Activated T-cell treated with anti-CD3 and anti-CD28 coated beads, Interleukin-2, amount 50 U/mL, for 4 hours (primary cell): ENCODE results near the gene PIGS. TPM values are rescaled to one million over a fixed set of nuclear protein-coding genes. Genes with fewer than 3 reads are reported as not detected.

Source experiments
- ATAC-seq, 2 donors: fragments of 200-7000 bp; cut with Tn5 transposase; one replicate each; pipeline ENCODE4 v1.10.0; 2021
- DNase-seq: peaks from one replicate; pipeline ENCODE4 v3.0.0-alpha.2; 2020
- H3K27me3 Mint-ChIP-seq: one replicate; pipeline ENCODE4 v1.8.0; 2021; ENCODE audit warnings: low read depth, mixed read lengths
- H3K36me3 Mint-ChIP-seq: one replicate; pipeline ENCODE4 v1.8.0; 2022; ENCODE audit warnings: mixed read lengths; ENCODE audit not compliant: insufficient read depth
- H3K4me1 Mint-ChIP-seq: one replicate; pipeline ENCODE4 v1.8.0; 2021; ENCODE audit warnings: low read depth, mixed read lengths
- H3K4me3 Mint-ChIP-seq: one replicate; pipeline ENCODE4 v1.8.0; 2021; ENCODE audit warnings: mild to moderate bottlenecking, moderate library complexity, mixed read lengths
- H3K9me3 Mint-ChIP-seq: one replicate; pipeline ENCODE4 v1.8.0; 2021; ENCODE audit warnings: mixed read lengths
- total RNA-seq, 3 donors: library from RNA; stranded (reverse); gene quantifications; one replicate each; pipeline ENCODE4 v1.2.1, GENCODE V29; 2021

PIGS gene
- total RNA-seq, 3 donors from 2014 or later, result 47.0 to 49.9 (median 48.3) TPM

DNA sequence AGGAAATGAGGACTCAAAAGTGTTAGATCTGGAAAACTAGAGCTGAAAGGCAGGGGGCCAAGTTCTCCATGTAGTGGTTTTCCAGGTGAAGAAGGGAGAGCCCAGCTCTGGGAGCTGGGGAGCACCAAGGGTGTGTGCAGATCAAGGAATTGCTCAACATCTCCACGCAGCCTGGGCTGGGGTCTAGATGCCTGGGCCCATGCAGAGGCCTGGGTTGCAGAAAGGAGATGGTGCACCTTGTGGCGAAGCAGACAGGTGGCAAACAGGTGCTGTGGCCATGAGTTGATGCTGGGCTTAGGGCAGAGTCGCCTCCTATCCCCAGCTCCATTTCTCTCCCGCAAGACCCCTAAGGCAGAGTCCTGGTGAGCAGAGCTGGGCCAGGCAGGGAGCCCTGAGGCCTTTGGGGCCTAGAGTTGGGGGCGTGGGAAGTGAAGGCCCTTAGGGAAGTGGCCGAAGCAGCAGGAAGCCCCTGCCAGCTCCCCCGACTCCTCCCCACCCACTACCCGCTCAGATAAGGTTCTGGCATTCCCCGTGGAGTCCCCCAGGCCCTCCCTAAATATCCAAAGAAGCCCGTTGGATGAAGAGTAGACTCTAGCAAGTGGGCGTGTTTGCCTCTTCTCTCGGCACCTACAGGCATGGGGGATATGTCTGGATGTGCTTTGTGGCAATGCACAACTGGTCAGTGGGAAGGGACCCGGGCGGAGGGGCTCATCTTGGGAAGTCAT, 64.4 kb downstream of the PIGS start:
- H3K4me3 Mint-ChIP-seq, result no peak overlapping the region
- H3K36me3 Mint-ChIP-seq, result no peaks in the 10 kb centered on the region
- no peaks in the 10 kb centered on the region for H3K9me3 Mint-ChIP-seq
- no peaks in the 10 kb centered on the region for H3K4me1 Mint-ChIP-seq
- peaks cover 32% of the 10 kb centered on the region for H3K27me3 Mint-ChIP-seq
- DNase-seq (no peak), ATAC-seq (no peak)

DNA sequence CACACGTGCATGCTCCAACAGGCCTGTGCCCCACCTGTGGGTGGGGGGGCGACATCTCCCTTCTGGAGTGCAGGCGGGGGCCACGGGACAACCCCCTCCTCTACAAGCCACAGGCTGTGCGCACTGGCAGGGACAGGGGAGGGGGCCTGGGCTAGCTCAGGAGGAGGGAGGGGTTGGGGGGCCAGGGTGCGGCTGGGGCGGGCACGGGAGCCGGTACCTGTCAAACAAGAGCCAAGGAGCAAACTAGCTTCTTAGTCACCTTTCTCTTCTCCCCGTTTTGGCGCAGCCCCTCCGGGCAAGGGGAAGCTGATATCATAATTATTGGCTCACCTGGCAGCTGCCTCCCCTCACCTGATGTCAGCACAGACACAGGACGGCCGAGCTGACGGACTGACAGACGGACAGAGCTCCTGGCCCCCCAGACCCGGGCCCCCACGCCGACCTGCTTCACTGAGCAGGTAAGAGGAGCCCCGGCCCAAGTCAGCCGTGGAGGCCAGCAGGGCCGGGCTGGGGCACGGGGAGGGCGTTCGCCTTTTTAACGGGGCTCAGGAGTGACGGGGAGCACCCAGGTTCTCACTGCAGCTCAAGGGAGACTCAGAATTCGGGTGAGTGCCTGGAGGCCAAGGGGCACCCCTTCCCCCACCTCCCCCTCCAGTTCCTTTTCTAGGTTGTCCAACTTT, 65.2 kb downstream of the PIGS start, which contains the start of gene FOXN1:
Gene FOXN1 (plus strand): TSS at position 363 of the 680 bp plus-strand sequence. CDS start 17,622 bp downstream, outside the sequence.
- ATAC-seq (no peak), DNase-seq (no peak)
- no peaks in the 10 kb centered on the region for H3K4me1 Mint-ChIP-seq
- H3K27me3 Mint-ChIP-seq, result peaks cover 32% of the 10 kb centered on the region
- no peaks in the 10 kb centered on the region for H3K36me3 Mint-ChIP-seq
- no peak within 1 kb of the TSS for H3K4me3 Mint-ChIP-seq
- H3K9me3 Mint-ChIP-seq, result no peaks in the 10 kb centered on the region

- Mint-ChIP-seq H3K27me3 (peaks cover 12% of the 10 kb centered on the region), H3K4me3 (no peak overlapping the region), H3K4me1 (no peaks in the 10 kb centered on the region), H3K9me3 (no peaks in the 10 kb centered on the region), H3K36me3 (no peaks in the 10 kb centered on the region)
- no peak for ATAC-seq
- DNase-seq, result no peak
Measured at GRCh38 chr17:28503420-28503819, 67.9 kb downstream of the PIGS start.

Other genes with a start within 250 kb of the PIGS start
- 10 to 100 TPM; 18.1 to 22.1 (median 19.4) TPM for gene IFT20, start 236.1 kb downstream of the PIGS start, total RNA-seq
- 10 to 100 TPM; 19.5 to 24.2 (median 23.1) TPM for gene TNFAIP1, start 235.8 kb downstream of the PIGS start, total RNA-seq
- gene POLDIP2, start 214.0 kb downstream of the PIGS start, total RNA-seq, result 100 to 1,000 TPM; 141 to 168 (median 150) TPM
- not detected for gene SEBOX, start 206.3 kb downstream of the PIGS start, total RNA-seq
- 1 to 10 TPM in 1 of 3 donors, under 1 TPM in 2; 0.60 to 1.1 (median 0.94) TPM for gene VTN, start 201.2 kb downstream of the PIGS start, total RNA-seq
- 10 to 100 TPM; 28.5 to 30.9 (median 29.2) TPM for gene SARM1, start 199.8 kb downstream of the PIGS start, total RNA-seq
- gene SLC46A1, start 165.3 kb downstream of the PIGS start, total RNA-seq, result 1 to 10 TPM; 4.8 to 5.3 (median 4.9) TPM
- gene SLC13A2, start 97.9 kb downstream of the PIGS start, total RNA-seq, result not detected
- not detected for gene FOXN1, start 65.2 kb downstream of the PIGS start, total RNA-seq
- gene UNC119, start 18.9 kb downstream of the PIGS start, total RNA-seq, result 10 to 100 TPM; 21.7 to 26.0 (median 21.8) TPM
- gene ALDOC, start 5.4 kb upstream of the PIGS start, total RNA-seq, result 10 to 100 TPM; 12.4 to 18.4 (median 16.5) TPM
- 10 to 100 TPM; 23.8 to 30.4 (median 30.1) TPM for gene SPAG5, start 27.5 kb upstream of the PIGS start, total RNA-seq
- 10 to 100 TPM; 24.6 to 25.3 (median 24.7) TPM for gene RSKR, start 42.7 kb upstream of the PIGS start, total RNA-seq
- gene BLTP2, start 73.6 kb upstream of the PIGS start, total RNA-seq, result 100 to 1,000 TPM; 167 to 201 (median 183) TPM
- gene SDF2, start 90.4 kb upstream of the PIGS start, total RNA-seq, result 10 to 100 TPM; 42.8 to 46.6 (median 45.4) TPM
- 100 to 1,000 TPM in 1 of 3 donors, 10 to 100 TPM in 2; 88.5 to 105 (median 98.3) TPM for gene SUPT6H, start 90.7 kb upstream of the PIGS start, total RNA-seq
- gene PROCA1, start 140.4 kb upstream of the PIGS start, total RNA-seq, result 1 to 10 TPM in 2 of 3 donors, under 1 TPM in 1; 0.83 to 1.2 (median 1.1) TPM
- gene RAB34, start 146.3 kb upstream of the PIGS start, total RNA-seq, result 100 to 1,000 TPM in 1 of 3 donors, 10 to 100 TPM in 2; 11.3 to 100 (median 14.1) TPM
- gene RPL23A, start 148.5 kb upstream of the PIGS start, total RNA-seq, result 1,000 to 10,000 TPM; 2,218 to 2,392 (median 2,312) TPM
- gene TLCD1, start 154.7 kb upstream of the PIGS start, total RNA-seq, result 10 to 100 TPM; 20.8 to 28.5 (median 23.8) TPM
- gene NEK8, start 157.3 kb upstream of the PIGS start, total RNA-seq, result 1 to 10 TPM; 5.8 to 7.7 (median 7.6) TPM
- 100 to 1,000 TPM; 221 to 247 (median 229) TPM for gene TRAF4, start 172.5 kb upstream of the PIGS start, total RNA-seq